Subcutaneous adipose tissue (tissue), 4 donors: Measurements from ENCODE around the gene FBXL17. TPM values are rescaled to one million over a fixed set of nuclear protein-coding genes. Genes with fewer than 3 reads are reported as not detected.

Experiments used
- CTCF ChIP-seq: fragments of 450-650 bp; IDR thresholded peaks from one replicate; pipeline ENCODE4 v1.5.1; 2016; ENCODE audit warnings: low read depth, mild to moderate bottlenecking, control low read depth, antibody characterized with exemption, moderate library complexity
- total RNA-seq, 4 donors: library from RNA; depleted of rRNA; stranded (reverse); fragments of >200 nt; gene quantifications; one replicate each; pipeline ENCODE4 v1.1.0, GENCODE V29; 2016

The FBXL17 gene
- total RNA-seq, 4 donors from 2014 or later, result 19.4 to 22.2 (median 21.3) TPM

- TF ChIP-seq CTCF, result no peak
Measured at GRCh38 chr5:108124596-108124995, 257.3 kb downstream of the FBXL17 start.

GRCh38 chr5:108122702-108123101 is 259.2 kb downstream of the FBXL17 start:
- TF ChIP-seq CTCF, result no peak

- no peak for TF ChIP-seq CTCF
Measured at GRCh38 chr5:108118813-108119514, 262.9 kb downstream of the FBXL17 start.

DNA sequence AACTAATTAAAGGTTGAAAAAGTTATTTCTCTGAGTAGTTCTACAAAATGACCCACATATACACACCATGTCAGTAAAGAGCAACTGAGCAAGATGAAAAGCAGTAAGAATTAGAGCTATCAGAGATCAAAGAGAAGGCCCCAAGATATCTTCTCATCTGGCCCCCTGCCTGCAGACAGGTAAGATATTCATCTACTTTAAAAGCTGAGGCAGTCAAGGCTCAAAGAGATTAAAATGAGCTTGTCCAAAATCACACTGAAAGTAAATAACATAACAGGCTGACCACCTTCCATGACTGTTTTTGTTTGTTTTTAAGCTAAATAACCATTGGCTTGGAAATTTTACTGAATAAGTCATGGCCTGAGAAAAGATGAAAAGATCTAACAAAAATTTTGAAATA is 266.2 kb downstream of the FBXL17 start:
- TF ChIP-seq CTCF, result no peak

DNA sequence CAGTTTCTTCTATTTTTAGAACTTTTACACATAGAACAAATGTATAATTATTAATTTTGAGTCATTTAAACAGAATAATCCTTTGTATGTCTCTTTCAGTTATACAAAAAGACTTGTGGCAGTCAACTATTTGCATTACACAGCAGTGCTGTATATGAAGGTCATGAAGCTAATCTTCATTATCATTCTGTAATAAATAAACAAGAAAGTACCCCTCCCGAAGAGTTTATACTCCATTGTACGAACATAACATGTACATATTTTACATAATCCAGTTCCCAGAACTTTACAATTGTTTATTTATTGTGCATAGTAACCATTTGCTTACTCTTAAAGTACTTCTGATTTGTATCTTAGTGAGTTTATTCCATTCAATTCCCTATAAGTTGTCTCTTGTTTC is 267.9 kb downstream of the FBXL17 start:
- TF ChIP-seq CTCF, result no peak

DNA sequence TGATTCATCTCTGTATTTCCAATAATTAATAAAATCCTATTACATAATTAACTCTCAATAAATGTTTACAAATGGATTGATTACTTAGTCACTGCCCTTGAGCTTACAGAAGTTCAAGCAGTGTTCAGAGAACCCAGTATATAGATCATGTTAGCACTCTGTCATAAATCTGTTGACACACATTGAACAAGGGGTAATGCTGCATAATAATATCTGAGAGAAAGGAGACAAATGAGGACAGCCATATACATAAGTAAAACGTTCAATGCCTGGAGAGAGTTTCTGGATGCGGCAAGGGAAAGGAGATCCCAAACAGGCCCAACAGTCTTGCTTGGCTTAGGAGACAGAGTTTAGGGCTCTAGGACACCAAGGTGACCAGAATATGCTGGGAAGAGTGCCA is 270.2 kb downstream of the FBXL17 start:
- TF ChIP-seq CTCF, result no peak

DNA sequence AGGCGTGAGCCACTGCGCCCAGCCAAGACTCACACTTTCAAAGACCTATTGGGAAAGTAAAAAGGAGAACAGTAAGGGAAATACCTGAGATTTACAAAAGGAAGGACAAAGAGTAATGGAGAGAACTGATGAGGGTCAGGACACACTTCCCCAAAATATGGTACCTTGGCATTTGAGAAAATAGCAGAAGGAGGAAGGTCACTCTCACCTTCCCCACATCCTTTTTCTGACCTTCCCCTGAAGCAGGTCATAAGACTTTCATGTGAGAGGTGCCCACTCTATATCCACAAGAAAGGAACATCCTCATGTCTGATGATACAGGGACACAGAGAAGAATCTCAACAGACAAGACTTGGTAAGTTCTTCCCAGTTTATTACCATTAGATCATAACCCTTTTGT is 272.8 kb downstream of the FBXL17 start:
- TF ChIP-seq CTCF, result no peak
